HepG2 (cell line): ENCODE results near the gene AZU1. TPM values are rescaled to one million over a fixed set of nuclear protein-coding genes. Genes with fewer than 3 reads are reported as not detected.
A peak's percentile ranks its signal among the peaks of the same experiment; 100 is the strongest.

ENCODE experiments used
- GABPB1 ChIP-seq: IDR thresholded peaks from 2 replicates; pipeline ENCODE4 v1.6.1; 2016; ENCODE audit warnings: mild to moderate bottlenecking, missing genetic modification reagents, moderate library complexity, missing compliant biosample characterization
- HOXA3 ChIP-seq: sonication (generic); formaldehyde crosslinking; IDR thresholded peaks from 2 replicates; pipeline ENCODE4 v1.5.0; 2020; ENCODE audit warnings: missing genetic modification reagents
- HOXA7 ChIP-seq: sonication (generic); formaldehyde crosslinking; IDR thresholded peaks from 2 replicates; pipeline ENCODE4 v1.8.1; 2022; ENCODE audit warnings: mild to moderate bottlenecking, missing genetic modification reagents, moderate library complexity
- KIAA2018 ChIP-seq: sonication (generic); formaldehyde crosslinking; IDR thresholded peaks from 2 replicates; pipeline ENCODE4 v1.5.0; 2020; ENCODE audit warnings: mild to moderate bottlenecking, missing genetic modification reagents, borderline replicate concordance
- MAF1 ChIP-seq: sonication (generic); formaldehyde crosslinking; IDR thresholded peaks from 2 replicates; pipeline ENCODE4 v1.5.0; 2020; ENCODE audit warnings: missing genetic modification reagents, borderline replicate concordance
- MTF2 ChIP-seq: sonication (generic); formaldehyde crosslinking; IDR thresholded peaks from 2 replicates; pipeline ENCODE4 v1.5.0; 2020; ENCODE audit warnings: missing genetic modification reagents, borderline replicate concordance
- MXD1 ChIP-seq: sonication (generic); formaldehyde crosslinking; IDR thresholded peaks from 2 replicates; pipeline ENCODE4 v1.4.0; 2020; ENCODE audit warnings: mild to moderate bottlenecking, missing genetic modification reagents
- RXRA ChIP-seq: sonication (generic); formaldehyde crosslinking; IDR thresholded peaks from 2 replicates; pipeline ENCODE4 v1.5.1; 2020; ENCODE audit warnings: missing genetic modification reagents
- RXRB ChIP-seq: IDR thresholded peaks from 2 replicates; pipeline ENCODE4 v1.6.1; 2016; ENCODE audit warnings: borderline replicate concordance, missing genetic modification reagents, missing compliant biosample characterization
- SALL1 ChIP-seq: sonication (generic); formaldehyde crosslinking; IDR thresholded peaks from 2 replicates; pipeline ENCODE4 v1.8.0; 2022; ENCODE audit warnings: mild to moderate bottlenecking, missing genetic modification reagents
- TAF1 ChIP-seq: sonication (generic); formaldehyde crosslinking; IDR thresholded peaks from 2 replicates; pipeline ENCODE4 v1.4.0; 2020; ENCODE audit warnings: missing genetic modification reagents
- ZFP91 ChIP-seq: sonication (generic); formaldehyde crosslinking; IDR thresholded peaks from 2 replicates; pipeline ENCODE4 v1.9.0; 2022; ENCODE audit warnings: missing genetic modification reagents, mild to moderate bottlenecking, borderline replicate concordance
- ZNF281 ChIP-seq: sonication (generic); formaldehyde crosslinking; IDR thresholded peaks from 2 replicates; pipeline ENCODE4 v1.4.0; 2020; ENCODE audit warnings: missing genetic modification reagents, borderline replicate concordance
- ZNF652 ChIP-seq: IDR thresholded peaks from 2 replicates; pipeline ENCODE4 v1.6.1; 2016; ENCODE audit warnings: low read depth, borderline replicate concordance
- ZNF768 ChIP-seq: sonication (generic); formaldehyde crosslinking; IDR thresholded peaks from 2 replicates; pipeline ENCODE4 v1.4.0; 2020; ENCODE audit warnings: missing genetic modification reagents
- polyA plus RNA-seq, 8 experiments: library from polyadenylated mRNA; depleted of rRNA in 3 of 8; stranded (reverse) in 7 of 8; unstranded in 1 of 8; fragments of >200 nt; fragmentation: Illumina TruSeq in 4 of 8; extraction: Trizol in 4 of 8; gene quantifications; 2 replicates each; pipeline versions ENCODE4 v1.2.1 to v1.2.3, GENCODE V29; 2011 to 2016; ENCODE audit warnings: low read depth in 4 of 8, missing spikeins in 1 of 8, mixed read lengths in 1 of 8; ENCODE audit not compliant: insufficient read depth in 1 of 8
- total RNA-seq, 5 experiments: library from RNA; depleted of rRNA; stranded (reverse); fragments of >200 nt; fragmentation: Illumina TruSeq; extraction: Trizol; gene quantifications; 2 replicates each; pipeline ENCODE4 v1.2.3, GENCODE V29; 2016; ENCODE audit warnings: low read depth in 1 of 5

Gene AZU1
- total and polyA plus RNA-seq, 2 of the 13 experiments (the other 11 are each of a cell fraction or from before 2014, with no cell fraction given) = not detected

GRCh38 chr19:850221-850978 is 22.8 kb downstream of the AZU1 start (continued):
- TF ChIP-seq ZFP91 (0 out of 2 replicates have a peak, but pooled peaks have one; percentile 46), RXRA (peak; percentile 81), HOXA7 (CRISPR knock-in tag) (no peak), GABPB1 (CRISPR knock-in tag) (peak; percentile 21; the same call in 1 of the 2 replicates), TAF1 (0 out of 2 replicates have a peak, but pooled peaks have one; percentile 20), MAF1 (no peak), ZNF652 (no peak), RXRB (CRISPR knock-in tag) (0 out of 2 replicates have a peak, but pooled peaks have one; percentile 25), SALL1 (CRISPR knock-in tag) (0 out of 2 replicates have a peak, but pooled peaks have one; percentile 16), KIAA2018 (no peak), MXD1 (CRISPR knock-in tag) (no peak), MTF2 (CRISPR knock-in tag) (peak; percentile 83; the same call in 1 of the 2 replicates), ZNF768 (CRISPR knock-in tag) (0 out of 2 replicates have a peak, but pooled peaks have one; percentile 15), HOXA3 (CRISPR knock-in tag) (0 out of 2 replicates have a peak, but pooled peaks have one; percentile 10), ZNF281 (CRISPR knock-in tag) (no peak)
